GM18867 (cell line): Measurements from ENCODE around the gene NRL.

Source experiments
- ATAC-seq: cut with Tn5 transposase; IDR thresholded peaks from one replicate; pipeline ENCODE4 v1.9.1; 2021; ENCODE audit warnings: mild to moderate bottlenecking, moderate library complexity; ENCODE audit not compliant: unreplicated experiment

Gene NRL

GRCh38 chr14:24145219-24145618 lies 30.5 kb upstream of the NRL start:
- no peak for ATAC-seq

GRCh38 chr14:24144451-24144850 lies 29.7 kb upstream of the NRL start:
- no peak for ATAC-seq

GRCh38 chr14:24143511-24143910 lies 28.8 kb upstream of the NRL start:
- ATAC-seq: no peak

GRCh38 chr14:24141097-24141880 lies 26.5 kb upstream of the NRL start, which contains the start of gene EMC9:
Gene EMC9 (minus strand): TSS chr14:24141591. CDS start chr14:24141304, 287 bp downstream.
- ATAC-seq: peak; percentile 81

GRCh38 chr14:24139272-24139934 lies 24.7 kb upstream of the NRL start:
- no peak for ATAC-seq

- ATAC-seq: no peak
These were observed 23.9 kb upstream of the NRL start for GRCh38 chr14:24138396-24139271.

GRCh38 chr14:24137529-24138395 lies 23.0 kb upstream of the NRL start:
- no peak for ATAC-seq

GRCh38 chr14:24136684-24137528 lies 22.2 kb upstream of the NRL start:
- ATAC-seq: no peak

GRCh38 chr14:24135834-24136683 lies 21.3 kb upstream of the NRL start, which contains the start of gene PSME1:
Gene PSME1 (plus strand): TSS chr14:24136194. CDS start chr14:24136263, 69 bp downstream.
- peak; percentile 84 for ATAC-seq

GRCh38 chr14:24135584-24135833 lies 20.8 kb upstream of the NRL start:
- peak; percentile 6 for ATAC-seq

GRCh38 chr14:24133735-24134134 lies 19.0 kb upstream of the NRL start:
- ATAC-seq: no peak

GRCh38 chr14:24132976-24133375 lies 18.2 kb upstream of the NRL start:
- no peak for ATAC-seq

GRCh38 chr14:24132061-24132685 lies 17.4 kb upstream of the NRL start:
- no peak for ATAC-seq

- ATAC-seq: no peak
These were observed 16.8 kb upstream of the NRL start for GRCh38 chr14:24131549-24131966.

- ATAC-seq: no peak
These were observed 16.2 kb upstream of the NRL start for GRCh38 chr14:24130717-24131548.

GRCh38 chr14:24130380-24130716 lies 15.6 kb upstream of the NRL start, which contains the start of gene FITM1:
Gene FITM1 (plus strand): TSS chr14:24130659. CDS start chr14:24131564, 905 bp downstream.
- ATAC-seq: no peak

GRCh38 chr14:24129410-24129998 lies 14.8 kb upstream of the NRL start:
- no peak for ATAC-seq
